Endothelial cell of umbilical vein (primary cell): ENCODE results near the gene COL23A1.

ENCODE experiments used
- EZH2 ChIP-seq: IDR thresholded peaks from 2 replicates; pipeline ENCODE4 v1.6.1; 2012; ENCODE audit warnings: borderline replicate concordance, low read depth, mild to moderate bottlenecking, moderate library complexity, low read length, inconsistent platforms; ENCODE audit not compliant: severe bottlenecking
- MYC ChIP-seq: IDR thresholded peaks from one replicate; pipeline ENCODE4 v1.6.1; 2011; ENCODE audit warnings: mild to moderate bottlenecking, low read depth, low read length
- POLR2A ChIP-seq: IDR thresholded peaks from 2 replicates; pipeline ENCODE4 v1.6.1; 2012; ENCODE audit warnings: low read depth, mild to moderate bottlenecking, control low read depth, low read length
- POLR2AphosphoS5 ChIP-seq: IDR thresholded peaks from 2 replicates; pipeline ENCODE4 v1.6.1; 2012; ENCODE audit warnings: low read depth, mild to moderate bottlenecking, control low read depth, low read length, moderate library complexity; ENCODE audit not compliant: insufficient read depth
- TF ChIP-seq, protein P1 (sequence below), 2 donors: IDR thresholded peaks; 1 replicate in 1 of 2; 2 replicates in 1 of 2; pipeline ENCODE4 v1.5.1; 2011; ENCODE audit warnings: low read length in 2 of 2, mild to moderate bottlenecking in 2 of 2, moderate library complexity in 2 of 2, control low read depth in 1 of 2, inconsistent platforms in 1 of 2, low read depth in 1 of 2; ENCODE audit not compliant: insufficient read depth in 1 of 2; ENCODE audit errors: extremely low read depth in 1 of 2
- TF ChIP-seq, protein P2 (sequence below): IDR thresholded peaks from 2 replicates; pipeline ENCODE4 v1.6.1; 2011; ENCODE audit not compliant: insufficient read depth, insufficient read length

DNA sequence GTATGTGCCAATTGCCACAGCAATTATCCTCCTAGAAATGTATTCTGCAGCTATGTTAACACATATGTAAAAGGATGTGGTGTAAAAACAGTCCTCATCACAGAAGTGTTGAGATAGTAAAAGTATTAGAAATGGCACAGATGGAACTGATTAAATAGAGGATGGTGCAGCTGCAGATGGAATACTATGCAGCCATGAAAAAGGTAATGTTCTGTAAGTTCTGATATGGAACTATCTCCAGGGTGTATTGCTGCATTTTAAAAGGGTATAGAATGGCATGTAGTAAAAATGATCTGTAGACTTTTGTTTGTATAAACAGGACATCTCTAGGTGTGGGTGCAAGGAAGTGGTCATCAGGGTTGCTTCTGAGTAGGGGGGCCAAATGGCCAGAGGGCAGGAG, 294.6 kb downstream of the COL23A1 start:
- TF ChIP-seq, protein P1, sequence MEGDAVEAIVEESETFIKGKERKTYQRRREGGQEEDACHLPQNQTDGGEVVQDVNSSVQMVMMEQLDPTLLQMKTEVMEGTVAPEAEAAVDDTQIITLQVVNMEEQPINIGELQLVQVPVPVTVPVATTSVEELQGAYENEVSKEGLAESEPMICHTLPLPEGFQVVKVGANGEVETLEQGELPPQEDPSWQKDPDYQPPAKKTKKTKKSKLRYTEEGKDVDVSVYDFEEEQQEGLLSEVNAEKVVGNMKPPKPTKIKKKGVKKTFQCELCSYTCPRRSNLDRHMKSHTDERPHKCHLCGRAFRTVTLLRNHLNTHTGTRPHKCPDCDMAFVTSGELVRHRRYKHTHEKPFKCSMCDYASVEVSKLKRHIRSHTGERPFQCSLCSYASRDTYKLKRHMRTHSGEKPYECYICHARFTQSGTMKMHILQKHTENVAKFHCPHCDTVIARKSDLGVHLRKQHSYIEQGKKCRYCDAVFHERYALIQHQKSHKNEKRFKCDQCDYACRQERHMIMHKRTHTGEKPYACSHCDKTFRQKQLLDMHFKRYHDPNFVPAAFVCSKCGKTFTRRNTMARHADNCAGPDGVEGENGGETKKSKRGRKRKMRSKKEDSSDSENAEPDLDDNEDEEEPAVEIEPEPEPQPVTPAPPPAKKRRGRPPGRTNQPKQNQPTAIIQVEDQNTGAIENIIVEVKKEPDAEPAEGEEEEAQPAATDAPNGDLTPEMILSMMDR (IDR thresholded peaks at IDR 0.05; ENCODE audit: extremely low read depth in 1 of 2, insufficient read depth in 1 of 2, low read depth in 1 of 2, low read length in 2 of 2) = no peak
- TF ChIP-seq POLR2AphosphoS5 = no peak
- no peak for TF ChIP-seq POLR2A
- TF ChIP-seq, protein P2, sequence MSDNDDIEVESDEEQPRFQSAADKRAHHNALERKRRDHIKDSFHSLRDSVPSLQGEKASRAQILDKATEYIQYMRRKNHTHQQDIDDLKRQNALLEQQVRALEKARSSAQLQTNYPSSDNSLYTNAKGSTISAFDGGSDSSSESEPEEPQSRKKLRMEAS = no peak
- TF ChIP-seq MYC = no peak
- TF ChIP-seq EZH2 = no peak
